WTC11 (cell line): ENCODE results near the gene RUNX2. TPM values are rescaled to one million over a fixed set of nuclear protein-coding genes. Genes with fewer than 3 reads are reported as not detected.

Experiments used
- ATAC-seq: fragments of 200-7000 bp; cut with Tn5 transposase; 2 replicates; pipeline ENCODE4 v1.10.0; 2021; ENCODE audit warnings: mild to moderate bottlenecking, moderate library complexity
- CTCF ChIA-PET: fragments of 300-600 bp; sonication (Branson Sonifier 250); formaldehyde crosslinking; loops from one replicate; lab custom pipeline; 2021; ENCODE audit warnings: antibody characterized with exemption; lab: Charles Lee
- POLR2A ChIA-PET: fragments of 350-600 bp; sonication (Branson Sonifier 250); formaldehyde crosslinking; loops from one replicate; lab custom pipeline; 2021; ENCODE audit warnings: antibody characterized with exemption; lab: Charles Lee
- DNase-seq: peaks from one replicate; pipeline ENCODE4 v3.0.0; 2021; ENCODE audit warnings: low spot score
- H3K27ac Mint-ChIP-seq: 2 replicates; pipeline ENCODE4 v1.8.0; 2021; ENCODE audit warnings: mixed read lengths
- H3K27me3 Mint-ChIP-seq: 2 replicates; pipeline ENCODE4 v1.8.0; 2021; ENCODE audit warnings: low read depth, mild to moderate bottlenecking, moderate library complexity, mixed read lengths
- H3K36me3 Mint-ChIP-seq: 2 replicates; pipeline ENCODE4 v1.8.0; 2021; ENCODE audit warnings: mixed read lengths
- H3K4me1 Mint-ChIP-seq: 2 replicates; pipeline ENCODE4 v1.8.0; 2022; ENCODE audit warnings: mixed read lengths
- H3K4me3 Mint-ChIP-seq: 2 replicates; pipeline ENCODE4 v1.8.0; 2021; ENCODE audit warnings: mild to moderate bottlenecking, moderate library complexity, mixed read lengths
- H3K9me3 Mint-ChIP-seq: 2 replicates; pipeline ENCODE4 v1.8.0; 2021; ENCODE audit warnings: mixed read lengths
- EMX1 ChIP-seq: fragments of 250-450 bp; sonication (Bioruptor Pico); IDR thresholded peaks from 2 replicates; pipeline ENCODE4 v1.8.0; 2021; ENCODE audit warnings: mild to moderate bottlenecking
- FOXP1 ChIP-seq: sonication (generic); formaldehyde crosslinking; IDR thresholded peaks from 2 replicates; pipeline ENCODE4 v1.8.0; 2022; ENCODE audit warnings: missing genetic modification reagents, mild to moderate bottlenecking, moderate library complexity, borderline replicate concordance
- MXD4 ChIP-seq: fragments of 250-450 bp; sonication (Bioruptor Pico); IDR thresholded peaks from 2 replicates; pipeline ENCODE4 v1.8.0; 2021; ENCODE audit warnings: mild to moderate bottlenecking, moderate library complexity, borderline replicate concordance
- NR3C1 ChIP-seq: sonication (generic); formaldehyde crosslinking; conservative IDR thresholded peaks from 2 replicates; pipeline ENCODE4 v1.8.1; 2023; ENCODE audit warnings: low read depth, mild to moderate bottlenecking, missing genetic modification reagents
- ZBTB21 ChIP-seq: sonication (generic); formaldehyde crosslinking; IDR thresholded peaks from 2 replicates; pipeline ENCODE4 v1.8.1; 2023; ENCODE audit warnings: mild to moderate bottlenecking, missing genetic modification reagents, borderline replicate concordance
- ZNF138 ChIP-seq: sonication (generic); formaldehyde crosslinking; conservative IDR thresholded peaks from 2 replicates; pipeline ENCODE4 v1.8.1; 2022; ENCODE audit warnings: mild to moderate bottlenecking, moderate library complexity, missing genetic modification reagents
- ZNF671 ChIP-seq: fragments of 250-450 bp; sonication (Bioruptor Pico); IDR thresholded peaks from 2 replicates; pipeline ENCODE4 v1.8.0; 2021; ENCODE audit warnings: mild to moderate bottlenecking
- total RNA-seq: library from RNA; stranded (reverse); gene quantifications from 3 replicates; pipeline ENCODE4 v1.2.3, GENCODE V29; 2021
- TF ChIP-seq, protein P1 (sequence below): sonication (generic); formaldehyde crosslinking; IDR thresholded peaks from 2 replicates; pipeline ENCODE4 v1.8.1; 2023; ENCODE audit warnings: mild to moderate bottlenecking, moderate library complexity, missing genetic modification reagents
- TF ChIP-seq, protein P2 (sequence below): sonication (generic); formaldehyde crosslinking; IDR thresholded peaks from 2 replicates; pipeline ENCODE4 v1.8.0; 2022; ENCODE audit warnings: missing genetic modification reagents
- TF ChIP-seq, protein P3 (sequence below): sonication (generic); formaldehyde crosslinking; IDR thresholded peaks from 2 replicates; pipeline ENCODE4 v1.8.1; 2022; ENCODE audit warnings: mild to moderate bottlenecking, missing genetic modification reagents, moderate library complexity, borderline replicate concordance
- TF ChIP-seq, protein P4 (sequence below): sonication (generic); formaldehyde crosslinking; IDR thresholded peaks from 2 replicates; pipeline ENCODE4 v1.8.1; 2023; ENCODE audit warnings: mild to moderate bottlenecking, missing genetic modification reagents, borderline replicate concordance
- TF ChIP-seq, protein P5 (sequence below): sonication (generic); formaldehyde crosslinking; IDR thresholded peaks from 2 replicates; pipeline ENCODE4 v1.8.0; 2023; ENCODE audit warnings: mild to moderate bottlenecking, missing genetic modification reagents
- TF ChIP-seq, protein P6 (sequence below): sonication (generic); formaldehyde crosslinking; IDR thresholded peaks from 2 replicates; pipeline ENCODE4 v1.8.0; 2023; ENCODE audit warnings: missing genetic modification reagents, mild to moderate bottlenecking, borderline replicate concordance

Gene RUNX2
- total RNA-seq, 1 experiment from 2014 or later: 0.28 TPM

DNA sequence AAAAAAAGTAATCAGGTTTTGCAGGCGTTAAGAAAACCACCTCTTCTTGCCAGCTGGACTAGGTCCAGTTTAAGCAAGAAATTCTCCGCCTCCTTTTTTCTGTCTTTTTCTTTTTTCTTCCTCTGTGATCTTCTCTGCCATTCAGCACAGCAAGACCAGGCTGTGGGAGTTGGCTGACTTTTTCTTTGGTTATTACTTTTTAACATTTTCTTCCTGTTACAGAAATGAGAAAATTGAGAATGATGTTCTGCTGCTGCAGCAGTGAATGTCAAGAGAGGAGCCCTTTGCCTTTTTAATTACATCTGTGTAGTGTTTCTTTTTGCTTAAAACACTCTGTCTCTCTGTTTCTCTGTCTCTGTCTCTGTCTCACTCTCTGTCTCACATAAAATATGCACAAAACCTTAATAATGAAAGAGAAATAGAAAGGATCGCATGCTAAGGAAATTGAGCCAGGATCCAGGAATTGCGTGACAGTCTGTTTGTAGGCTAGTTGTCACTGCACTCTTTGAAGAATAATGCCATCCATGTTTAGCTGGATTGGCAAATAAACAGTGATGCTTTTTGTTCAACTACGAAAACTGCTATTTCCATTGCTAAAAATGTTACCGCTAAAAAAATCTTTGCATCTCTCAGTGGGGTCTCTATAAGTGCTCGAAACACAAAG is 152.8 kb downstream of the RUNX2 start:
- Mint-ChIP-seq H3K4me3 (no peak overlapping the region), H3K27me3 (no peaks in the 10 kb centered on the region), H3K4me1 (no peaks in the 10 kb centered on the region; the same call in 1 of the 2 replicates), H3K36me3 (no peaks in the 10 kb centered on the region), H3K27ac (no peak overlapping the region), H3K9me3 (no peaks in the 10 kb centered on the region)
- no peak for ATAC-seq
- POLR2A ChIA-PET: no interaction called here
- no peak for DNase-seq
- TF ChIP-seq EMX1 (CRISPR knock-in tag): no peak
- no peak for TF ChIP-seq MXD4 (CRISPR knock-in tag)
- TF ChIP-seq, protein P1, sequence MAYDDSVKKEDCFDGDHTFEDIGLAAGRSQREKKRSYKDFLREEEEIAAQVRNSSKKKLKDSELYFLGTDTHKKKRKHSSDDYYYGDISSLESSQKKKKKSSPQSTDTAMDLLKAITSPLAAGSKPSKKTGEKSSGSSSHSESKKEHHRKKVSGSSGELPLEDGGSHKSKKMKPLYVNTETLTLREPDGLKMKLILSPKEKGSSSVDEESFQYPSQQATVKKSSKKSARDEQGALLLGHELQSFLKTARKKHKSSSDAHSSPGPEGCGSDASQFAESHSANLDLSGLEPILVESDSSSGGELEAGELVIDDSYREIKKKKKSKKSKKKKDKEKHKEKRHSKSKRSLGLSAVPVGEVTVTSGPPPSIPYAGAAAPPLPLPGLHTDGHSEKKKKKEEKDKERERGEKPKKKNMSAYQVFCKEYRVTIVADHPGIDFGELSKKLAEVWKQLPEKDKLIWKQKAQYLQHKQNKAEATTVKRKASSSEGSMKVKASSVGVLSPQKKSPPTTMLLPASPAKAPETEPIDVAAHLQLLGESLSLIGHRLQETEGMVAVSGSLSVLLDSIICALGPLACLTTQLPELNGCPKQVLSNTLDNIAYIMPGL (CRISPR knock-in tag): no peak
- TF ChIP-seq, protein P2, sequence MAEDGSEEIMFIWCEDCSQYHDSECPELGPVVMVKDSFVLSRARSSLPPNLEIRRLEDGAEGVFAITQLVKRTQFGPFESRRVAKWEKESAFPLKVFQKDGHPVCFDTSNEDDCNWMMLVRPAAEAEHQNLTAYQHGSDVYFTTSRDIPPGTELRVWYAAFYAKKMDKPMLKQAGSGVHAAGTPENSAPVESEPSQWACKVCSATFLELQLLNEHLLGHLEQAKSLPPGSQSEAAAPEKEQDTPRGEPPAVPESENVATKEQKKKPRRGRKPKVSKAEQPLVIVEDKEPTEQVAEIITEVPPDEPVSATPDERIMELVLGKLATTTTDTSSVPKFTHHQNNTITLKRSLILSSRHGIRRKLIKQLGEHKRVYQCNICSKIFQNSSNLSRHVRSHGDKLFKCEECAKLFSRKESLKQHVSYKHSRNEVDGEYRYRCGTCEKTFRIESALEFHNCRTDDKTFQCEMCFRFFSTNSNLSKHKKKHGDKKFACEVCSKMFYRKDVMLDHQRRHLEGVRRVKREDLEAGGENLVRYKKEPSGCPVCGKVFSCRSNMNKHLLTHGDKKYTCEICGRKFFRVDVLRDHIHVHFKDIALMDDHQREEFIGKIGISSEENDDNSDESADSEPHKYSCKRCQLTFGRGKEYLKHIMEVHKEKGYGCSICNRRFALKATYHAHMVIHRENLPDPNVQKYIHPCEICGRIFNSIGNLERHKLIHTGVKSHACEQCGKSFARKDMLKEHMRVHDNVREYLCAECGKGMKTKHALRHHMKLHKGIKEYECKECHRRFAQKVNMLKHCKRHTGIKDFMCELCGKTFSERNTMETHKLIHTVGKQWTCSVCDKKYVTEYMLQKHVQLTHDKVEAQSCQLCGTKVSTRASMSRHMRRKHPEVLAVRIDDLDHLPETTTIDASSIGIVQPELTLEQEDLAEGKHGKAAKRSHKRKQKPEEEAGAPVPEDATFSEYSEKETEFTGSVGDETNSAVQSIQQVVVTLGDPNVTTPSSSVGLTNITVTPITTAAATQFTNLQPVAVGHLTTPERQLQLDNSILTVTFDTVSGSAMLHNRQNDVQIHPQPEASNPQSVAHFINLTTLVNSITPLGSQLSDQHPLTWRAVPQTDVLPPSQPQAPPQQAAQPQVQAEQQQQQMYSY (CRISPR knock-in tag): no peak
- no peak for TF ChIP-seq FOXP1 (CRISPR knock-in tag)
- TF ChIP-seq, protein P3, sequence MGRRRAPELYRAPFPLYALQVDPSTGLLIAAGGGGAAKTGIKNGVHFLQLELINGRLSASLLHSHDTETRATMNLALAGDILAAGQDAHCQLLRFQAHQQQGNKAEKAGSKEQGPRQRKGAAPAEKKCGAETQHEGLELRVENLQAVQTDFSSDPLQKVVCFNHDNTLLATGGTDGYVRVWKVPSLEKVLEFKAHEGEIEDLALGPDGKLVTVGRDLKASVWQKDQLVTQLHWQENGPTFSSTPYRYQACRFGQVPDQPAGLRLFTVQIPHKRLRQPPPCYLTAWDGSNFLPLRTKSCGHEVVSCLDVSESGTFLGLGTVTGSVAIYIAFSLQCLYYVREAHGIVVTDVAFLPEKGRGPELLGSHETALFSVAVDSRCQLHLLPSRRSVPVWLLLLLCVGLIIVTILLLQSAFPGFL (CRISPR knock-in tag): no peak
- TF ChIP-seq, protein P4, sequence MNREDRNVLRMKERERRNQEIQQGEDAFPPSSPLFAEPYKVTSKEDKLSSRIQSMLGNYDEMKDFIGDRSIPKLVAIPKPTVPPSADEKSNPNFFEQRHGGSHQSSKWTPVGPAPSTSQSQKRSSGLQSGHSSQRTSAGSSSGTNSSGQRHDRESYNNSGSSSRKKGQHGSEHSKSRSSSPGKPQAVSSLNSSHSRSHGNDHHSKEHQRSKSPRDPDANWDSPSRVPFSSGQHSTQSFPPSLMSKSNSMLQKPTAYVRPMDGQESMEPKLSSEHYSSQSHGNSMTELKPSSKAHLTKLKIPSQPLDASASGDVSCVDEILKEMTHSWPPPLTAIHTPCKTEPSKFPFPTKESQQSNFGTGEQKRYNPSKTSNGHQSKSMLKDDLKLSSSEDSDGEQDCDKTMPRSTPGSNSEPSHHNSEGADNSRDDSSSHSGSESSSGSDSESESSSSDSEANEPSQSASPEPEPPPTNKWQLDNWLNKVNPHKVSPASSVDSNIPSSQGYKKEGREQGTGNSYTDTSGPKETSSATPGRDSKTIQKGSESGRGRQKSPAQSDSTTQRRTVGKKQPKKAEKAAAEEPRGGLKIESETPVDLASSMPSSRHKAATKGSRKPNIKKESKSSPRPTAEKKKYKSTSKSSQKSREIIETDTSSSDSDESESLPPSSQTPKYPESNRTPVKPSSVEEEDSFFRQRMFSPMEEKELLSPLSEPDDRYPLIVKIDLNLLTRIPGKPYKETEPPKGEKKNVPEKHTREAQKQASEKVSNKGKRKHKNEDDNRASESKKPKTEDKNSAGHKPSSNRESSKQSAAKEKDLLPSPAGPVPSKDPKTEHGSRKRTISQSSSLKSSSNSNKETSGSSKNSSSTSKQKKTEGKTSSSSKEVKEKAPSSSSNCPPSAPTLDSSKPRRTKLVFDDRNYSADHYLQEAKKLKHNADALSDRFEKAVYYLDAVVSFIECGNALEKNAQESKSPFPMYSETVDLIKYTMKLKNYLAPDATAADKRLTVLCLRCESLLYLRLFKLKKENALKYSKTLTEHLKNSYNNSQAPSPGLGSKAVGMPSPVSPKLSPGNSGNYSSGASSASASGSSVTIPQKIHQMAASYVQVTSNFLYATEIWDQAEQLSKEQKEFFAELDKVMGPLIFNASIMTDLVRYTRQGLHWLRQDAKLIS: no peak
- TF ChIP-seq NR3C1 (CRISPR knock-in tag): no peak
- no peak for TF ChIP-seq ZNF138 (CRISPR knock-in tag)
- TF ChIP-seq, protein P5, sequence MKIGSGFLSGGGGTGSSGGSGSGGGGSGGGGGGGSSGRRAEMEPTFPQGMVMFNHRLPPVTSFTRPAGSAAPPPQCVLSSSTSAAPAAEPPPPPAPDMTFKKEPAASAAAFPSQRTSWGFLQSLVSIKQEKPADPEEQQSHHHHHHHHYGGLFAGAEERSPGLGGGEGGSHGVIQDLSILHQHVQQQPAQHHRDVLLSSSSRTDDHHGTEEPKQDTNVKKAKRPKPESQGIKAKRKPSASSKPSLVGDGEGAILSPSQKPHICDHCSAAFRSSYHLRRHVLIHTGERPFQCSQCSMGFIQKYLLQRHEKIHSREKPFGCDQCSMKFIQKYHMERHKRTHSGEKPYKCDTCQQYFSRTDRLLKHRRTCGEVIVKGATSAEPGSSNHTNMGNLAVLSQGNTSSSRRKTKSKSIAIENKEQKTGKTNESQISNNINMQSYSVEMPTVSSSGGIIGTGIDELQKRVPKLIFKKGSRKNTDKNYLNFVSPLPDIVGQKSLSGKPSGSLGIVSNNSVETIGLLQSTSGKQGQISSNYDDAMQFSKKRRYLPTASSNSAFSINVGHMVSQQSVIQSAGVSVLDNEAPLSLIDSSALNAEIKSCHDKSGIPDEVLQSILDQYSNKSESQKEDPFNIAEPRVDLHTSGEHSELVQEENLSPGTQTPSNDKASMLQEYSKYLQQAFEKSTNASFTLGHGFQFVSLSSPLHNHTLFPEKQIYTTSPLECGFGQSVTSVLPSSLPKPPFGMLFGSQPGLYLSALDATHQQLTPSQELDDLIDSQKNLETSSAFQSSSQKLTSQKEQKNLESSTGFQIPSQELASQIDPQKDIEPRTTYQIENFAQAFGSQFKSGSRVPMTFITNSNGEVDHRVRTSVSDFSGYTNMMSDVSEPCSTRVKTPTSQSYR (CRISPR knock-in tag): no peak
- TF ChIP-seq, protein P6, sequence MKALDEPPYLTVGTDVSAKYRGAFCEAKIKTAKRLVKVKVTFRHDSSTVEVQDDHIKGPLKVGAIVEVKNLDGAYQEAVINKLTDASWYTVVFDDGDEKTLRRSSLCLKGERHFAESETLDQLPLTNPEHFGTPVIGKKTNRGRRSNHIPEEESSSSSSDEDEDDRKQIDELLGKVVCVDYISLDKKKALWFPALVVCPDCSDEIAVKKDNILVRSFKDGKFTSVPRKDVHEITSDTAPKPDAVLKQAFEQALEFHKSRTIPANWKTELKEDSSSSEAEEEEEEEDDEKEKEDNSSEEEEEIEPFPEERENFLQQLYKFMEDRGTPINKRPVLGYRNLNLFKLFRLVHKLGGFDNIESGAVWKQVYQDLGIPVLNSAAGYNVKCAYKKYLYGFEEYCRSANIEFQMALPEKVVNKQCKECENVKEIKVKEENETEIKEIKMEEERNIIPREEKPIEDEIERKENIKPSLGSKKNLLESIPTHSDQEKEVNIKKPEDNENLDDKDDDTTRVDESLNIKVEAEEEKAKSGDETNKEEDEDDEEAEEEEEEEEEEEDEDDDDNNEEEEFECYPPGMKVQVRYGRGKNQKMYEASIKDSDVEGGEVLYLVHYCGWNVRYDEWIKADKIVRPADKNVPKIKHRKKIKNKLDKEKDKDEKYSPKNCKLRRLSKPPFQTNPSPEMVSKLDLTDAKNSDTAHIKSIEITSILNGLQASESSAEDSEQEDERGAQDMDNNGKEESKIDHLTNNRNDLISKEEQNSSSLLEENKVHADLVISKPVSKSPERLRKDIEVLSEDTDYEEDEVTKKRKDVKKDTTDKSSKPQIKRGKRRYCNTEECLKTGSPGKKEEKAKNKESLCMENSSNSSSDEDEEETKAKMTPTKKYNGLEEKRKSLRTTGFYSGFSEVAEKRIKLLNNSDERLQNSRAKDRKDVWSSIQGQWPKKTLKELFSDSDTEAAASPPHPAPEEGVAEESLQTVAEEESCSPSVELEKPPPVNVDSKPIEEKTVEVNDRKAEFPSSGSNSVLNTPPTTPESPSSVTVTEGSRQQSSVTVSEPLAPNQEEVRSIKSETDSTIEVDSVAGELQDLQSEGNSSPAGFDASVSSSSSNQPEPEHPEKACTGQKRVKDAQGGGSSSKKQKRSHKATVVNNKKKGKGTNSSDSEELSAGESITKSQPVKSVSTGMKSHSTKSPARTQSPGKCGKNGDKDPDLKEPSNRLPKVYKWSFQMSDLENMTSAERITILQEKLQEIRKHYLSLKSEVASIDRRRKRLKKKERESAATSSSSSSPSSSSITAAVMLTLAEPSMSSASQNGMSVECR (CRISPR knock-in tag): no peak
- TF ChIP-seq ZBTB21 (CRISPR knock-in tag): no peak
- no peak for TF ChIP-seq ZNF671
- TF ChIP-seq, all 79 proteins: peak for 0
- CTCF ChIA-PET: no interaction called here
